Measurements from ENCODE around the gene GET4.

Gene GET4

GRCh38 chr7:914521-915194, 38.3 kb downstream of the GET4 start:
- H3K4me3 ChIP-seq (ENCODE audit: low read depth, low read length) = no peak overlapping the region
- TF ChIP-seq, protein P1, sequence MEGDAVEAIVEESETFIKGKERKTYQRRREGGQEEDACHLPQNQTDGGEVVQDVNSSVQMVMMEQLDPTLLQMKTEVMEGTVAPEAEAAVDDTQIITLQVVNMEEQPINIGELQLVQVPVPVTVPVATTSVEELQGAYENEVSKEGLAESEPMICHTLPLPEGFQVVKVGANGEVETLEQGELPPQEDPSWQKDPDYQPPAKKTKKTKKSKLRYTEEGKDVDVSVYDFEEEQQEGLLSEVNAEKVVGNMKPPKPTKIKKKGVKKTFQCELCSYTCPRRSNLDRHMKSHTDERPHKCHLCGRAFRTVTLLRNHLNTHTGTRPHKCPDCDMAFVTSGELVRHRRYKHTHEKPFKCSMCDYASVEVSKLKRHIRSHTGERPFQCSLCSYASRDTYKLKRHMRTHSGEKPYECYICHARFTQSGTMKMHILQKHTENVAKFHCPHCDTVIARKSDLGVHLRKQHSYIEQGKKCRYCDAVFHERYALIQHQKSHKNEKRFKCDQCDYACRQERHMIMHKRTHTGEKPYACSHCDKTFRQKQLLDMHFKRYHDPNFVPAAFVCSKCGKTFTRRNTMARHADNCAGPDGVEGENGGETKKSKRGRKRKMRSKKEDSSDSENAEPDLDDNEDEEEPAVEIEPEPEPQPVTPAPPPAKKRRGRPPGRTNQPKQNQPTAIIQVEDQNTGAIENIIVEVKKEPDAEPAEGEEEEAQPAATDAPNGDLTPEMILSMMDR (IDR thresholded peaks at IDR 0.05; ENCODE audit: low read depth, low read length) = no peak

DNA sequence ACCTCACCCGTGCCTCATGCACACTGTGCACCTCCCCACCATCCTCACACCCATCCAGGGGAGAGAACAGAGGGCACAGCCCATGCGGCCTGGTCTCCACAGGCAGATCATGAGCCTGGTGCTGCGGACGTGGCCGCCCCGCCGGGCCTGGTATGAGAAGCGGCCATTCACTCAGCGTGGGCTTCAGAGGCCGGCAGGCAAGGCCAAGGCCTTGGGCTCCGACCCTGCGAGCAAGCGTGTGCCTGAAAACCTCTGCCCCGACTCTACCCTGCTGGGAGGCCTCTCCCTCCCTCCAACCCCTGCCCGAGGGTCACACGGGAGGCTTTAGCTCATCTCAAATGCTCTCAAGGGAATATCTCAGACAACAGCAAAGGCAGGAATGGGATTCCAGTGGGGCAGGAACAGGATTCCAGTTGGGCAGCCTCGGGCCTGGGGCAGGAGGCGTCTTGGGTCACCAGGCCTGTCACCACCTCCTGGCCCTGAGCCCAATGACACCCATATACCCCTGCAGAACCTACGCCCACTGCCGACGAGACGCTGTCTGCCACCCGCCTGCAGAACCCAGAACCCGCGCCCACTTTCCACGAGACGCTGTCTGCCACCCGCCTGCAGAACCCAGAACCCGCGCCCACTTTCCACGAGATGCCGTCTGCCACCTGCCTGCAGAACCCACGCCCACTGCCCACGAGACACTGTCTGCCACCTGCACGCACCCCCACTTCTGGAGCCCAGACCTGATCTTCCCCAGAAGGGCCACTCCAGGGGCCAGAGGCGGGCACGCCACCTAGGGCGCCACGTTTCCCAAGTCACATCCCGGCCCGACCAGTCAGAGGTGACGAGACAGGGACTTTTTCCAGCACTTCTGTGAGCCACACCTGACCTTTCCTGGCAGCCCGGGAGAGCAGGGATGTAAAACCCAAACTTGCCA, 39.2 kb downstream of the GET4 start:
- H3K4me3 ChIP-seq (ENCODE audit: low read depth, low read length) = no peak overlapping the region
- TF ChIP-seq, protein P1 (IDR thresholded peaks at IDR 0.05; ENCODE audit: low read depth, low read length) = no peak

DNA sequence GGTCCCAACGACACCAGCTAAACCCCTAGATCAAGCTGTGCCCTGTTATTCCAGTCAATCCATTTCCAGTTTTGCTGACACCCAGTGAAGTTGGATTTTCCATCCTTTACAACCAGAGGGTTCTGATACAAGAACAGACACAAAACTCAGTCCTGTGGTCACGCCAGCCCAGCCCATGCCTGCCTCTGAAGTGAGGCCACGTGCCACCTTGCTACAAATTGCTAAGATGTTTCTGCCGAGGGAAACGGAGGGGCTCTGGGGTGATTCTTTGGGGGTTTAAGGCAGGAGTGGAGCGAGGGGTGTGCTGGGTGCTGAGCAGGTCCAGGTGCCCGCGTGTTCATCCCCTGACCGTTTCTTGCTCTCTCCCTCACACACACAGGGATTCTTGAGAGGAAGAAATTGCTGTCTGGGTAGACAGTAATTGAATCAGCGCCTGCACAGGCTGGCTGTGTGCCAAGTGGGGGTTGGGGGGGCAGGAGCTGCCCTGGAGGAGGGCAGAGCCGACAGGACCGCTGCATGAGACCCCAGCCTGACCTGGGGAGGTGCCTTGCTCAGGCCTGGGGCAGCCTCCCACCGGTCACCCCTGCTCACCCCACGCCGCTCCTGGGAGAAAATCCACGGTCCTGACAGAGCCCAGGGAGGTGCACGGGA, 40.1 kb downstream of the GET4 start:
- TF ChIP-seq, protein P1 (IDR thresholded peaks at IDR 0.05; ENCODE audit: low read depth, low read length) = no peak
- no peak overlapping the region for H3K4me3 ChIP-seq (ENCODE audit: low read depth, low read length)

DNA sequence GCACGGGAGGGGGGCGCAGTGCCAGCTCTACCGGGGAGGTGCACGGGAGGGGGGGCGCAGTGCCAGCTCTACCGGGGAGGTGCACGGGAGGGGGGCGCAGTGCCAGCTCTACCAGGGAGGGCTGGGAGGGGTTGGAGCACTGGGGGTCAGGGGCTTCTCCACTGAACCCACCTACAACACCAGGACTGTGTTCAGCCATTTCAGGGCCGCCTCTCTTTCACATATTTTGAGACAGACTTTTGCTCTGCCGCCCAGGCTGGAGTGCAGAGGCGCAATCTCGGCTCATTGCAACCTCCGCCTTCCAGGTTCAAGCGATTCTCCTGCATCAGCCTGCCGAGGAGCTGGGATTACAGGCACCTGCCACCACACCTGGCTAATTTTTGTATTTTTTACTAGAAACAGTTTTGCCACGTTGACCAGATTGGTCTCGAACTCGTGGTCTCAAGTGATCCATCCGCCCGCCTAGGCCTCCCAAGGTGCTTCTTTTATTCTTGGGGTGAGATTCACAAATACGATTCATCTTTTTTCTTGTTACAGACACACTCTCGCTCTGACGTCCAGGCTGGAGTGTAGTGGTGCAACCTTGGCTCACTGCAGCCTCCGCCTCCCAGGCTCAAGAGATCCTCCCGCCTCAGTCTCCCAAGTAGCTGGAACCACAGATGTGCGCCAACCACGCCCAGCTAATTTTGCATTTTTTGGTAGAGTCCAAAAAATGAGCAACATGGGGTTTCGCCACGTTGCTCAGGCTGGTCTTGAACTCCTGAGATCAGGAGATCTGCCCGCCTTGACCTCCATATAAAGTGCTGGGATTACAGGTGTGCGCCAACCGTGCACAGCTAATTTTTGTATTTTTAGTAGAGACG, 41.1 kb downstream of the GET4 start:
- TF ChIP-seq, protein P1 (IDR thresholded peaks at IDR 0.05; ENCODE audit: low read depth, low read length) = no peak
- H3K4me3 ChIP-seq (ENCODE audit: low read depth, low read length) = no peak overlapping the region

DNA sequence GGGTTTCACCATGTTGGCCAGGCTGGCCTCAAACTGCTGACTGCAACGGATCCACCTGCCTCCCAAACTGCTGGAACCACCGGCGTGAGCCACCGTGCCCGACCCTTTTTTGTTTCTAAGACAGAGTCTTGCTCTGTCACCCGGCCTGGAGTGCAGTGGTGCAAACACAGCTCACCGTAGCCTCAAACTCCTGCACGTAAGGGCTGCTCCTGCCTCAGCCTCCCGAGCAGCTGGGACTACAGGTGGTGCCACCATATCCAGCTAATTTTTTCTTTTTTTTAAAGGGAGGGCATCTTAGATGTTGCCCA, 41.7 kb downstream of the GET4 start:
- TF ChIP-seq, protein P1 (IDR thresholded peaks at IDR 0.05; ENCODE audit: low read depth, low read length) = no peak
- H3K4me3 ChIP-seq (ENCODE audit: low read depth, low read length) = no peak overlapping the region

DNA sequence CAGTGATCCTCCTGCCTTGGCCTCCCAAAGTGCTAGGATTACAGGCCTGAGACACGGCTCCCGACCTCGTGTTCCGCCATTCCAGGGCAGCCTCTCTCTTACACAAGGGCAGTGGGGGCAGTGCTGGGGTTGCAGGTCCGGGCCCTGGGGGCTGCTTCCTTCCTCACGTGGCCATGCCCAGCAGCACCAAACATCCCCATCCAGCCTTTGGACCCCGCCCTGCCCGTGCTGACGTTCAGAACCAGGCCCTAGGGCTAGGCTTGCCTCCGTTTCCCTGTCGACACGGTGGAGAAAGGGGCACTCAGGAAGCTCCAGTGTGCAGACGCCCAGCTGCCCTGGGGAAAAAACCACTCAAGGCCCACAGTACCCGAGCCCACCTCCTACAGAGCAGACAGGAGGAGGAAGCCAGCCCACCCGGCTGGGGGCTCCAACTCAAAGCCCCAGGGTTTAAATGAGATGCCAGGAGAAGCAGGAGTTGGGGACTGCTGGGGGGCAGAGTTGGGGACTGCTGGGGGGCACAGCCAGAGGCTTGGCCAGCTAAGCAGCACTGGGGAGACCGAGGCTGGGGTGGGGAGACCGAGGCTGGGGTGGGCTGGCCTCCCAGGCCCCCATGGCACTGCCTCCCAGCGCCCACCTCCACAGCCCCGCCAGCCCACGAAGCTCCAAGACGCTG, 42.2 kb downstream of the GET4 start:
- H3K4me3 ChIP-seq (ENCODE audit: low read depth, low read length) = no peak overlapping the region
- TF ChIP-seq, protein P1 (IDR thresholded peaks at IDR 0.05; ENCODE audit: low read depth, low read length) = no peak

All from WI38 (cell line).